NCI-H2171 treated with DMSO at 0.1 percent for 48 hours (cell line): ENCODE results near the gene IFNGR1.
"Not testable (repeated sequence)": the region's sequence is repeated elsewhere in the genome, so short reads cannot be mapped to it uniquely, and the experiment has no call there.

Experiments
- DNase-seq: peaks from one replicate; lab custom pipeline; 2025; lab: John Stamatoyannopoulos, UW

Gene IFNGR1

GRCh38 chr6:137235686-137236085 lies 16.5 kb upstream of the IFNGR1 start:
- DNase-seq, result no peak

GRCh38 chr6:137233911-137234863 lies 15.0 kb upstream of the IFNGR1 start:
- no peak for DNase-seq

GRCh38 chr6:137231895-137232294 lies 12.7 kb upstream of the IFNGR1 start:
- no peak for DNase-seq

- no peak for DNase-seq
Observed at GRCh38 chr6:137230956-137231555, 11.9 kb upstream of the IFNGR1 start.

GRCh38 chr6:137230547-137230946 lies 11.4 kb upstream of the IFNGR1 start:
- no peak for DNase-seq

- DNase-seq, result no peak
Observed at GRCh38 chr6:137229075-137229759, 10.0 kb upstream of the IFNGR1 start.

- DNase-seq, result no peak
Observed at GRCh38 chr6:137227871-137228302, 8.7 kb upstream of the IFNGR1 start.

GRCh38 chr6:137226697-137227096 lies 7.5 kb upstream of the IFNGR1 start:
- DNase-seq, result no peak

GRCh38 chr6:137224799-137225198 lies 5.6 kb upstream of the IFNGR1 start:
- no peak for DNase-seq

- no peak for DNase-seq
Observed at GRCh38 chr6:137223370-137224131, 4.4 kb upstream of the IFNGR1 start.

- no peak for DNase-seq
Observed at GRCh38 chr6:137222381-137222780, 3.2 kb upstream of the IFNGR1 start.

GRCh38 chr6:137219664-137220252 lies 573 bp upstream of the IFNGR1 start:
- no peak for DNase-seq

GRCh38 chr6:137218473-137218916 lies 690 bp downstream of the IFNGR1 start:
- peak; percentile 40 for DNase-seq

GRCh38 chr6:137217801-137218472 lies 1.2 kb downstream of the IFNGR1 start:
- DNase-seq, result no peak

GRCh38 chr6:137216875-137217553 lies 2.2 kb downstream of the IFNGR1 start:
- DNase-seq, result no peak

- DNase-seq, result no peak
Observed at GRCh38 chr6:137216106-137216505, 3.1 kb downstream of the IFNGR1 start.

- DNase-seq, result not testable (repeated sequence)
Observed at GRCh38 chr6:137215630-137216029, 3.6 kb downstream of the IFNGR1 start.

- no peak for DNase-seq
Observed at GRCh38 chr6:137214931-137215330, 4.3 kb downstream of the IFNGR1 start.

- DNase-seq, result no peak
Observed at GRCh38 chr6:137213813-137214212, 5.4 kb downstream of the IFNGR1 start.

GRCh38 chr6:137213331-137213740 lies 5.8 kb downstream of the IFNGR1 start:
- DNase-seq, result no peak
